SK-MEL-5 (cell line): ENCODE measurements around the gene GLP1R. TPM values are rescaled to one million over a fixed set of nuclear protein-coding genes. Genes with fewer than 3 reads are reported as not detected.
"Not testable (repeated sequence)": the region's sequence is repeated elsewhere in the genome, so short reads cannot be mapped to it uniquely, and the experiment has no call there.

Source experiments
- DNase-seq: peaks from one replicate; pipeline ENCODE4 v3.0.0-alpha.2; 2016; ENCODE audit warnings: low read depth, low spot score
- in situ Hi-C: cut with HindIII; loops from 2 replicates; pipeline ENCODE4 v1.10.0; 2016; ENCODE audit warnings: low sequenced_read_pairs, high pct_unique_total_duplicates, low pct_unique_long_range_greater_than_20kb
- total RNA-seq: library from RNA; depleted of rRNA; stranded (reverse); fragments of >200 nt; shearing (Covaris generic); gene quantifications from 2 replicates; pipeline ENCODE4 v1.2.3, GENCODE V29; 2014; rRNA removed

GLP1R gene
- total RNA-seq, 1 experiment from 2014 or later: not detected

GRCh38 chr6:39136207-39136606 is 87.6 kb downstream of the GLP1R start:
- in situ Hi-C loops, DNase-seq: not testable (repeated sequence)

DNA sequence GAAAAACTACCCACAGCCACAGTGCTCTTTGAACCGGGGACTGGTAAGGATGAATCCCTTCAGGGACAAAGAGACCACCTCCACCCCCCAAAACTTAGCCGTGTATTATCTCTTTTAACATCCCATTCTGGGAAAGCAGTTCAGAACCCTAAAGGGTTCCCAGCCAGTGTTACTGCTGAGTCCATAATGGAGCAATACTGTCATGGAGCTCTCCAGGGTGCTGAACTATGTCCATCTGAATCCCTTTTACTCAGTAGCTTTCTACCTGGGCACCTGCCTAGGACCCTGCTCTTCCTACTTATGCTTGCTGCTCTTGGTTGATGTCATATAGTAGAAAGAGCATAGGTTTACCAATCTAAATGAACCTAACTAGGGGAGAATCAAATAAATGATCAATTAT is 88.7 kb downstream of the GLP1R start:
- DNase-seq: peak; percentile 25
- in situ Hi-C loops: no loop called here

Other genes starting within 250 kb of the GLP1R start
- gene SAYSD1, start 66.4 kb downstream of the GLP1R start, total RNA-seq: 8.8 and 10.4 TPM in 2 replicates
- 0.32 and 0.79 TPM in 2 replicates for gene KCNK5, start 180.7 kb downstream of the GLP1R start, total RNA-seq